Natural killer cell (primary cell): Measurements from ENCODE around the gene GSTM2. TPM values are rescaled to one million over a fixed set of nuclear protein-coding genes. Genes with fewer than 3 reads are reported as not detected.
A peak's percentile ranks its signal among the peaks of the same experiment; 100 is the strongest.

Source experiments
- ATAC-seq, 3 donors: fragments of 150-1000 bp in 2 of 3; fragments of 200-7000 bp in 1 of 3; cut with Tn5 transposase; 1 replicate in 1 of 3; 2 replicates in 2 of 3; pipeline ENCODE4 v1.10.0; 2021; ENCODE audit warnings: mild to moderate bottlenecking in 2 of 3, moderate library complexity in 2 of 3
- DNase-seq, 2 donors: peaks; one replicate each; pipeline versions ENCODE4 v3.0.0 to v3.0.0-alpha.2; 2013 to 2021; ENCODE audit warnings: mixed read lengths in 1 of 2
- H3K27ac ChIP-seq: one replicate; pipeline ENCODE4 v1.5.1; 2013; ENCODE audit warnings: mild to moderate bottlenecking, low read length
- H3K27me3 ChIP-seq: one replicate; pipeline ENCODE4 v1.6.1; 2013; ENCODE audit warnings: low read length; ENCODE audit not compliant: control insufficient read depth, insufficient read depth
- H3K36me3 ChIP-seq: one replicate; pipeline ENCODE4 v1.6.1; 2013; ENCODE audit warnings: low read length; ENCODE audit not compliant: control insufficient read depth, insufficient read depth
- H3K4me1 ChIP-seq: one replicate; pipeline ENCODE4 v1.6.1; 2013; ENCODE audit warnings: low read length; ENCODE audit not compliant: control insufficient read depth, insufficient read depth
- H3K4me3 ChIP-seq: one replicate; pipeline ENCODE4 v1.5.1; 2013; ENCODE audit warnings: low read length
- H3K9me3 ChIP-seq: one replicate; pipeline ENCODE4 v1.6.1; 2013; ENCODE audit warnings: low read length; ENCODE audit not compliant: control insufficient read depth, insufficient read depth
- H3K27ac Mint-ChIP-seq, 2 donors: one replicate each; pipeline ENCODE4 v1.8.0; 2022; ENCODE audit warnings: mild to moderate bottlenecking in 2 of 2, mixed read lengths in 2 of 2, moderate library complexity in 1 of 2
- H3K27me3 Mint-ChIP-seq, 2 donors: one replicate each; pipeline ENCODE4 v1.8.0; 2022; ENCODE audit warnings: low read depth in 2 of 2, mixed read lengths in 2 of 2
- H3K36me3 Mint-ChIP-seq: one replicate; pipeline ENCODE4 v1.8.0; 2022; ENCODE audit warnings: mixed read lengths
- H3K4me1 Mint-ChIP-seq, 2 donors: one replicate each; pipeline ENCODE4 v1.8.0; 2022; ENCODE audit warnings: mixed read lengths in 2 of 2
- H3K4me3 Mint-ChIP-seq: one replicate; pipeline ENCODE4 v1.8.0; 2022; ENCODE audit warnings: mild to moderate bottlenecking, moderate library complexity, mixed read lengths
- H3K9me3 Mint-ChIP-seq, 2 donors: one replicate each; pipeline ENCODE4 v1.8.0; 2022; ENCODE audit warnings: mixed read lengths in 2 of 2
- WGBS: methylation state at CpG from one replicate; pipeline ENCODE4 v1.1.7; 2013; ENCODE audit warnings: missing lambda C conversion rate; ENCODE audit not compliant: insufficient coverage; 5-methylcytosine and 5-hydroxymethylcytosine counted together
- intact Hi-C: fragments of 100-400 bp; cut with micrococcal nuclease; formaldehyde crosslinking; loops from one replicate; pipeline ENCODE4 v1.14.2; 2022
- total RNA-seq, 4 donors: library from RNA; stranded (reverse); fragments of 120-200 nt in 1 of 4; gene quantifications; one replicate each; pipeline versions ENCODE4 v1.2.3 to v1.2.4, GENCODE V29; 2013 to 2022
- TF ChIP-seq, protein P1 (sequence below): fragments of 200-600 bp; IDR thresholded peaks from one replicate; pipeline ENCODE4 v1.8.0; 2022; ENCODE audit warnings: antibody characterized with exemption

The GSTM2 gene
- total RNA-seq, 3 donors from 2014 or later (not counting 1 experiment from before 2014, with no cell fraction given): 142 to 315 (median 205) TPM

DNA sequence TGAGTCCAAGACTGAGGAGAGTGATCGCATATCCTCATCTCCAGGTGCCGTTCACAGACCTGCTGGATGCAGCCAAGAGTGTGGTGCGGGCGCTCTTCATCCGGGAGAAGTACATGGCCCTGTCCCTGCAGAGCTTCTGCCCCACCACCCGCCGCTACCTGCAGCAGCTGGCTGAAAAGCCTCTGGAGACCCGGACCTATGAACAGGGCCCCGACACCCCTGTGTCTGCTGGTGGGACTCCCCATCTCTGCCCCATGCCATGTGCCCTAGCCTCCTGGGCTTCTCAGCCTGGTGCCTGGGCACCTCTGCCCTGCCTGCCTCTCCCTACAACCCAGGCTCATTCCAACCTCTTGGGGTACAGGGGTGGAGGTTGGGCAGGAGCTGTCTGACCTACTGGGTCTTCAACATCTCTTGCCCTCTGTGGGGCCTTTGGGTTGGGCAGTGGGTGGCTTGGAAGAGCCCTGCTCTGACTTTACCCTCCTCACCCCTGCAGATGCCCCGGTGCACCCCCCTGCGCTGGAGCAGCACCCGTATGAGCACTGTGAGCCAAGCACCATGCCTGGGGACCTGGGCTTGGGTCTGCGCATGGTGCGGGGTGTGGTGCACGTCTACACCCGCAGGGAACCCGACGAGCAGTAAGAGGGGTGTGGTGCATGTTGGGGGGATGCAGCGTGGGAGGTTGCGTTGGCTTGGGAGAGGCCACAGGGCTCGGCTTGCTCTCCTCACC lies 41.0 kb upstream of the GSTM2 start:
- no peaks in the 10 kb centered on the region for H3K27me3 Mint-ChIP-seq
- no peaks in the 10 kb centered on the region for H3K9me3 ChIP-seq
- 99% methylated on average over 21 of the region's 21 CpGs for WGBS
- ATAC-seq (no peak), DNase-seq (peak in 1 of 2 donors; percentile 2)
- H3K27ac ChIP-seq: no peak overlapping the region
- TF ChIP-seq, protein P1, sequence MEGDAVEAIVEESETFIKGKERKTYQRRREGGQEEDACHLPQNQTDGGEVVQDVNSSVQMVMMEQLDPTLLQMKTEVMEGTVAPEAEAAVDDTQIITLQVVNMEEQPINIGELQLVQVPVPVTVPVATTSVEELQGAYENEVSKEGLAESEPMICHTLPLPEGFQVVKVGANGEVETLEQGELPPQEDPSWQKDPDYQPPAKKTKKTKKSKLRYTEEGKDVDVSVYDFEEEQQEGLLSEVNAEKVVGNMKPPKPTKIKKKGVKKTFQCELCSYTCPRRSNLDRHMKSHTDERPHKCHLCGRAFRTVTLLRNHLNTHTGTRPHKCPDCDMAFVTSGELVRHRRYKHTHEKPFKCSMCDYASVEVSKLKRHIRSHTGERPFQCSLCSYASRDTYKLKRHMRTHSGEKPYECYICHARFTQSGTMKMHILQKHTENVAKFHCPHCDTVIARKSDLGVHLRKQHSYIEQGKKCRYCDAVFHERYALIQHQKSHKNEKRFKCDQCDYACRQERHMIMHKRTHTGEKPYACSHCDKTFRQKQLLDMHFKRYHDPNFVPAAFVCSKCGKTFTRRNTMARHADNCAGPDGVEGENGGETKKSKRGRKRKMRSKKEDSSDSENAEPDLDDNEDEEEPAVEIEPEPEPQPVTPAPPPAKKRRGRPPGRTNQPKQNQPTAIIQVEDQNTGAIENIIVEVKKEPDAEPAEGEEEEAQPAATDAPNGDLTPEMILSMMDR: no peak
- peaks cover 31% of the 10 kb centered on the region for H3K4me1 ChIP-seq
- no peaks in the 10 kb centered on the region for H3K36me3 Mint-ChIP-seq
- H3K27me3 ChIP-seq: no peaks in the 10 kb centered on the region
- intact Hi-C loops: no loop called here
- peaks cover 18 to 34% of the 10 kb centered on the region in 2 donors for H3K4me1 Mint-ChIP-seq
- no peak overlapping the region for H3K4me3 ChIP-seq
- H3K4me3 Mint-ChIP-seq: no peak overlapping the region
- no peaks in the 10 kb centered on the region for H3K9me3 Mint-ChIP-seq
- H3K27ac Mint-ChIP-seq: no peak overlapping the region
- peaks cover 56% of the 10 kb centered on the region for H3K36me3 ChIP-seq

DNA sequence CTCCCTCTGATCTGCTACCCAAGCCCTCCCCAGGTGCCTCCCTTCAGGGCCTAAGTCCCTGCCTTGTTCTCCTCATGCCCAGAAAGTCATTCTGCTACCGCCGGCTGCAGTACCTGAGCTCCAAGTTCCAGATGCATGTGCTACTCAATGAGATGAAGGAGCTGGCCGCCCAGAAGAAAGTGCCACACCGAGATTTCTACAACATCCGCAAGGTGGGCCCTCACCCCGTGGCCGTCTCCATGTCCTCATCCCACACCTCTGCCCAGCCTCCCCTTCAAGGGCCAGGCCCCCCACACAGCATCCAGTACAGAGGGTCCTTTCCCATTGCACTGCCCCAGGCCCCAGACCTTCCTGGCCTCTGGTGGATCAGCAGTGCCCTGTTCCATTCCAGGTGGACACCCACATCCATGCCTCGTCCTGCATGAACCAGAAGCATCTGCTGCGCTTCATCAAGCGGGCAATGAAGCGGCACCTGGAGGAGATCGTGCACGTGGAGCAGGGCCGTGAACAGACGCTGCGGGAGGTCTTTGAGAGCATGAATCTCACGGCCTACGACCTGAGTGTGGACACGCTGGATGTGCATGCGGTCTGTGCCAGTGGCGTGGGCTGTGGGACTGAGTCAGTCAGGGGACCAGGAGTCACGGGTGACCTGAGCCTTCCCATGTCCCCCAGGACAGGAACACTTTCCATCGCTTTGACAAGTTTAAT lies 40.0 kb upstream of the GSTM2 start:
- no peaks in the 10 kb centered on the region for H3K27me3 ChIP-seq
- Mint-ChIP-seq H3K36me3 (no peaks in the 10 kb centered on the region), H3K4me1 (peaks cover 10 to 24% of the 10 kb centered on the region in 2 donors), H3K4me3 (no peak overlapping the region), H3K27ac (no peak overlapping the region), H3K27me3 (no peaks in the 10 kb centered on the region), H3K9me3 (no peaks in the 10 kb centered on the region)
- TF ChIP-seq, protein P1: no peak
- WGBS: 94% methylated on average over 23 of the region's 23 CpGs
- intact Hi-C loops: no loop called here
- no peak overlapping the region for H3K27ac ChIP-seq
- peaks cover 56% of the 10 kb centered on the region for H3K36me3 ChIP-seq
- peak in 1 of 2 donors; percentile 6 for DNase-seq
- H3K9me3 ChIP-seq: no peaks in the 10 kb centered on the region
- peaks cover 21% of the 10 kb centered on the region for H3K4me1 ChIP-seq
- H3K4me3 ChIP-seq: no peak overlapping the region
- ATAC-seq: no peak

DNA sequence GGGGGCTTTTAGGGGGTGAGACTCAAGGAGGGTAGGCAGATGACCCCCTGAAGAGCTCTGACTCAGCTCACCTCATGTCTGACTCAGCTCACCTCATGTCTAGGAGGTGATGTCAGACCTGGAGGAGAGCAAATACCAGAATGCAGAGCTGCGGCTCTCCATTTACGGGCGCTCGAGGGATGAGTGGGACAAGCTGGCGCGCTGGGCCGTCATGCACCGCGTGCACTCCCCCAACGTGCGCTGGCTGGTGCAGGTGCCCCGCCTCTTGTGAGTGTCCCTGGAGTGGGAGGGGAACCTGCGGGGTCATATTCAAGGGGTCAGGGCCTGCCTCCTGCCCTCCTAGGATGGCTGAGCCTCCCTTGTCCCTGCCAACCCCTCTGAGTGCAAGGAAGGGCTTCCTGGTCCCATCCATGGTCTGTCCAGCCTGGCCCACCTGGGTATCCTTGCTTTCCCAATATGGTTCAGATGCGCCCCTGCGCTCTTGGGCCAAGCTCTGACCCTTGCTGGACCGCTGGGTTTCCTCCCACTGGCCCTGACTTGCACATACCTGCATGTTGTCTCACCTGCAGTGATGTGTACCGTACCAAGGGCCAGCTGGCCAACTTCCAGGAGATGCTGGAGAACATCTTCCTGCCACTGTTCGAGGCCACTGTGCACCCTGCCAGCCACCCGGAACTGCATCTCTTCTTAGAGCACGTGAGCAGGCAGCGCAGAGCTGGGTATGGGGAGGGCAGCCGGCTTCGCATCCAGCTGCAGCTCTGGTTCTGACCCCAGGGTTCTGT lies 39.1 kb upstream of the GSTM2 start:
- H3K27ac ChIP-seq: no peak overlapping the region
- Mint-ChIP-seq H3K27ac (peak overlapping the region in 1 of 2 donors; percentile 35), H3K9me3 (no peaks in the 10 kb centered on the region), H3K4me1 (peaks cover 7 to 18% of the 10 kb centered on the region in 2 donors), H3K36me3 (no peaks in the 10 kb centered on the region), H3K27me3 (no peaks in the 10 kb centered on the region), H3K4me3 (no peak overlapping the region)
- no peak overlapping the region for H3K4me3 ChIP-seq
- TF ChIP-seq, protein P1: no peak
- 94% methylated on average over 23 of the region's 23 CpGs for WGBS
- intact Hi-C loops: no loop called here
- DNase-seq: peak in 1 of 2 donors; percentile 6
- no peaks in the 10 kb centered on the region for H3K27me3 ChIP-seq
- ATAC-seq: no peak
- H3K36me3 ChIP-seq: peaks cover 56% of the 10 kb centered on the region
- H3K4me1 ChIP-seq: peaks cover 12% of the 10 kb centered on the region
- H3K9me3 ChIP-seq: no peaks in the 10 kb centered on the region
